Hepatocyte (in vitro differentiated cells): ENCODE data around the gene CDK9. TPM values are rescaled to one million over a fixed set of nuclear protein-coding genes. Genes with fewer than 3 reads are reported as not detected.

Experiments used
- DNase-seq: peaks from one replicate; pipeline ENCODE4 v3.0.0-alpha.2; 2016; ENCODE audit warnings: low spot score
- H2AFZ ChIP-seq: fragments of 200-600 bp; sonication (generic); 2 replicates; pipeline ENCODE4 v1.6.0; 2016; ENCODE audit warnings: antibody characterized with exemption, mild to moderate bottlenecking
- H3K27ac ChIP-seq: fragments of 200-600 bp; sonication (generic); 2 replicates; pipeline ENCODE4 v1.5.1; 2016; ENCODE audit warnings: mild to moderate bottlenecking
- H3K27me3 ChIP-seq: fragments of 200-600 bp; sonication (generic); 2 replicates; pipeline ENCODE4 v1.6.1; 2016
- H3K36me3 ChIP-seq: fragments of 200-600 bp; sonication (generic); replicated peaks from 2 replicates; pipeline ENCODE4 v1.5.1; 2016; ENCODE audit warnings: low read depth; ENCODE audit not compliant: insufficient read depth
- H3K4me1 ChIP-seq: fragments of 200-600 bp; sonication (generic); 2 replicates; pipeline ENCODE4 v1.5.1; 2016; ENCODE audit warnings: mild to moderate bottlenecking, moderate library complexity; ENCODE audit not compliant: insufficient read depth
- H3K4me2 ChIP-seq: fragments of 200-600 bp; sonication (generic); 2 replicates; pipeline ENCODE4 v1.6.0; 2016
- H3K4me3 ChIP-seq: fragments of 200-600 bp; sonication (generic); 2 replicates; pipeline ENCODE4 v1.5.1; 2016; ENCODE audit warnings: mild to moderate bottlenecking
- H3K79me2 ChIP-seq: fragments of 200-600 bp; sonication (generic); 2 replicates; pipeline ENCODE4 v1.6.0; 2017; ENCODE audit warnings: mild to moderate bottlenecking
- H3K9me2 ChIP-seq: fragments of 200-600 bp; sonication (generic); replicated peaks from 2 replicates; pipeline ENCODE4 v1.6.0; 2017; ENCODE audit warnings: mild to moderate bottlenecking; ENCODE audit not compliant: insufficient read depth
- H3K9me3 ChIP-seq: fragments of 200-600 bp; sonication (generic); 2 replicates; pipeline ENCODE4 v1.5.1; 2016; ENCODE audit warnings: low read depth, mild to moderate bottlenecking
- H4K20me1 ChIP-seq: fragments of 200-600 bp; sonication (generic); 2 replicates; pipeline ENCODE4 v1.6.0; 2016; ENCODE audit warnings: mild to moderate bottlenecking; ENCODE audit not compliant: insufficient read depth, poor library complexity, severe bottlenecking
- CTCF ChIP-seq: fragments of 200-600 bp; sonication (generic); IDR thresholded peaks from 2 replicates; pipeline ENCODE4 v1.5.1; 2016; ENCODE audit warnings: antibody characterized with exemption, mild to moderate bottlenecking; ENCODE audit not compliant: poor library complexity
- EZH2 ChIP-seq: fragments of 200-600 bp; sonication (generic); IDR thresholded peaks from 2 replicates; pipeline ENCODE4 v1.6.1; 2016; ENCODE audit warnings: antibody characterized with exemption, mild to moderate bottlenecking, borderline replicate concordance
- EZH2phosphoT487 ChIP-seq: fragments of 200-600 bp; sonication (generic); IDR thresholded peaks from one replicate; pipeline ENCODE4 v1.6.1; 2018; ENCODE audit warnings: antibody characterized with exemption, mild to moderate bottlenecking, low read depth, moderate library complexity; ENCODE audit not compliant: unreplicated experiment, severe bottlenecking
- WGBS: methylation state at CpG from one replicate; pipeline ENCODE4 v1.1.6; 2016; ENCODE audit warnings: low lambda C conversion rate; ENCODE audit errors: missing lambda C conversion rate; 5-methylcytosine and 5-hydroxymethylcytosine counted together
- polyA plus RNA-seq: library from polyadenylated mRNA; unstranded; fragments of >200 nt; fragmentation: Nextera tagmentation; extraction: Ambion mirVana; gene quantifications from 2 replicates; pipeline ENCODE4 v1.2.1, GENCODE V29; 2016
- total RNA-seq: library from RNA; depleted of rRNA; stranded (reverse); fragments of >200 nt; gene quantifications from 2 replicates; pipeline ENCODE4 v1.2.3, GENCODE V29; 2014

Gene CDK9
- total and polyA plus RNA-seq, 2 experiments from 2014 or later, result 84.6 to 91.4 TPM

GRCh38 chr9:127773272-127773671 is 12.6 kb upstream of the CDK9 start:
- no peak for TF ChIP-seq CTCF
- TF ChIP-seq EZH2, result no peak
- no peak for TF ChIP-seq EZH2phosphoT487

DNA sequence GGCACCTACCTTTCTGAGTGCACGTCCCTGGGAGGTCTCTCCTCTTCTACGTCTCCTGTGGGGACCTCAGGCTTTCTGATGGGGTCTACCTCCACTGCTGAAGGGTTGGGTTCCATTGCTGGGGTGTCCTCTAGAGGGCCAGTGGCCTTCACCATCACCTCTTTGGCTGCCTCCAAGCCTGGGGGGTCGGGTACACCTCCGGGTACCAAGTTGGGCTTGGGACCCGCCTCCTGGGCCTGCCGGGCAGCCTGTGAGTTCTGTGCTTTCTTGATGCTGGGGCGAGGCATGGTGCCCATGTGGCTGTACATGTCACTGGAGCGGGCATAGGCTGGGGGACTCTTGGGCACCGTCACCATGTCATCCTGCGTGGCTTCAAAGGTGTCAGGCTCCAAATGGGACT is 11.9 kb upstream of the CDK9 start:
- 89% methylated on average over 10 of the region's 10 CpGs for WGBS
- TF ChIP-seq EZH2phosphoT487 (no peak), EZH2 (no peak), CTCF (no peak)
- H3K36me3 ChIP-seq, result no peaks in the 10 kb centered on the region
- H4K20me1 ChIP-seq, result no peaks in the 10 kb centered on the region
- DNase-seq, result no peak
- H3K4me2 ChIP-seq, result no peak overlapping the region
- H3K27me3 ChIP-seq, result no peaks in the 10 kb centered on the region
- no peaks in the 10 kb centered on the region for H3K79me2 ChIP-seq
- H2AFZ ChIP-seq, result no peak overlapping the region
- no peaks in the 10 kb centered on the region for H3K9me2 ChIP-seq
- no peak overlapping the region for H3K27ac ChIP-seq
- H3K4me1 ChIP-seq, result no peaks in the 10 kb centered on the region
- no peak overlapping the region for H3K4me3 ChIP-seq
- H3K9me3 ChIP-seq, result no peaks in the 10 kb centered on the region

More at GRCh38 chr9:127773272-127773671, 12.6 kb upstream of the CDK9 start:
- Histone ChIP-seq H2AFZ (no peak overlapping the region), H4K20me1 (no peaks in the 10 kb centered on the region), H3K9me2 (no peaks in the 10 kb centered on the region), H3K79me2 (no peaks in the 10 kb centered on the region), H3K27ac (no peak overlapping the region), H3K36me3 (no peaks in the 10 kb centered on the region), H3K4me3 (no peak overlapping the region), H3K9me3 (no peaks in the 10 kb centered on the region), H3K4me2 (no peak overlapping the region), H3K4me1 (peaks cover 2% of the 10 kb centered on the region), H3K27me3 (no peaks in the 10 kb centered on the region)
- DNase-seq, result no peak
- 81% methylated on average over 3 of the region's 3 CpGs for WGBS

DNA sequence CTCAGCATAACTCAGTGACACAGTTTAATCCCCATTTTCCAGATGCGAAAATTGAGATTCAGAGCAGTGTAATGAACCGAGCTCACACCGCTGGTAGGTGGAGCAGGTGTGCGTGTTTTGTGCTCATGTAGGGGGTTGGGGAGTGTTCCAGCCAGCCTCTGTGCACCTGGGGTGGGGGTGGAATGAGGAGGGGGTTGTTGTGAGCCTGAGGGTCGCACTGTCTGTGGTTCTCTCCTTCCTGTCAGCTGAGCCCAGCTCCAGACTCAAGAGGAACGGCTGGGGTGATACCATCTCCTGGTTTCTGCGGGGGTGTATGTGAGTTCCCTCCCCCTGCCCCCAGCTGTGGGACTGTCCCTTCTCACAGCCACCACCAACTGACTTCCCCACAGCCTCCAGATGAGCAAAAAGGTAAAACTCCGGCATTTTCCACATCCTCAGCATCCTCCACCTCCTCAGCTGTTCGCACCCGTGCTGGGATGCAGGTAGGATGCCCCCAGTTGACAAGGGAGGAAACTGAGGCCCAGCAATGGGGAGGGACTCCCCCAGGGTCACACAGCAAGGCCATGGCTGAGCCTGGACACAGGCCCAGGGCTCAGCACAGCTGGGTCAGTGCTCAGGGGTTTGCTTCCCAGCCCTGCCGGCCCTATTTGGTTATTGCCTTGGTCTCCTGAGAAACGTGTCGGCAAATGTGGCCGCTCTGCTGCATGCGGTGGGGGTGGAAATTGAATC is 9.5 kb upstream of the CDK9 start:
- DNase-seq, result no peak
- Histone ChIP-seq H3K27me3 (no peaks in the 10 kb centered on the region), H2AFZ (no peak overlapping the region), H3K4me2 (no peak overlapping the region), H4K20me1 (no peaks in the 10 kb centered on the region), H3K9me2 (no peaks in the 10 kb centered on the region), H3K27ac (no peak overlapping the region), H3K79me2 (no peaks in the 10 kb centered on the region), H3K9me3 (no peaks in the 10 kb centered on the region), H3K4me1 (no peaks in the 10 kb centered on the region), H3K36me3 (no peaks in the 10 kb centered on the region), H3K4me3 (no peak overlapping the region)
- TF ChIP-seq EZH2 (no peak), CTCF (no peak), EZH2phosphoT487 (no peak)
- WGBS, result 83% methylated on average over 14 of the region's 15 CpGs
